Activated T-cell treated with anti-CD3 and anti-CD28 coated beads, Interleukin-2, amount 50 U/mL, for 48 hours (primary cell): ENCODE results near the gene MRPL42.
"Not testable (repeated sequence)": the region's sequence is repeated elsewhere in the genome, so short reads cannot be mapped to it uniquely, and the experiment has no call there.

Experiments
- DNase-seq, 2 experiments: peaks; one replicate each; pipeline ENCODE4 v3.0.0-alpha.2; 2020

The MRPL42 gene

DNA sequence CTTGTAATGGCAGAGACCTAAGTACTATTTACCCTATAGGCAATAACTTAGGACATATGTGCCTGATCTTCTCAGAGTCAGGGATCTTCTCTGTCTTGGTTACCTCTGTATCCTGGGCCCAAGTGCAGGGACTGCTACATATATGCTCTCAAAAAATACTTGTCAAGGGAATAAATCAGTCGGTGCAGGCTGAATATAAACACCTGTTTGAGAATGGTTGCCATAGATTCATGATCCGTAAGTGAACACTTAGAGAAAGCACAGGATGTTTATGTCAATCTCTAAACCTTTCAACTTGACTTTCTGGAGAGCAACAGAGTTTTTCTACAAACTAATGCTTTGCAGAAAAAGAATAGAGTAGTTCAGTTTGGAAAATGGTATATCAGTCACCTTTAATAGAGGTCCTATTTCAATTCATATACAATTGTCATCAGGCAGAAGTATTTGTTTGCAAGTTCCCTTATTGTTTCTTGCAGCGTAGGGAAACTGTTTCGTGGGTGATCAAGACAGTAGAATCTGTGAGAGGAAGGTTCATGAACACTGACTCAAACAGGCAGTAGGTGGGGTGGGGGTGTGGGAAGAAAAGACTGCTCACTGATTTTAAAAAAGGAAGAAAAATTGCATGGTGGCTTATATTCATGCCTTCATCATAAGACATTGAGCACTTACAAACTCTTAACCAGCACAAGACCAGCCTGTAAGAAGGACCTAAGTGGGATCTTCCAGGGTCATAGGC lies 19.6 kb upstream of the MRPL42 start:
- no peak for DNase-seq

DNA sequence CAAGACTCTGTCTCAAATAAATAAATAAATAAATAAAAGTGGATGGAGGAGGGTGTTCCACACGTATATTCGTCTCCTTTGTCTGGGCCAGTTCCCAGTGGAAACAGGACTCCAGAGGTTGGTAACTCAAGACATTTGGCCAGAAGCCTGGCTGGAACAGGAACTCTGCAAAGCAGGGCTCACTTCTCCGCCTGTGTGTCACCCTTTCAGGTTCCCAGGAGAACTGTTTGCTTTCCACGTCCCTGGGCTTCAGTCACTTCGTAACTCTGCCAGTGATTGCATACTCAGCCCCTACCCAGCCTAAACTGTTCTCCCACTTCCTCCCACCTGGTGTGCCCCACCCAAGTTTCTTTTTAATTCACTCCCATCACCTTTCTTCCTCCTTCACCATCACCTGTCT lies 18.5 kb upstream of the MRPL42 start:
- DNase-seq = no peak

DNA sequence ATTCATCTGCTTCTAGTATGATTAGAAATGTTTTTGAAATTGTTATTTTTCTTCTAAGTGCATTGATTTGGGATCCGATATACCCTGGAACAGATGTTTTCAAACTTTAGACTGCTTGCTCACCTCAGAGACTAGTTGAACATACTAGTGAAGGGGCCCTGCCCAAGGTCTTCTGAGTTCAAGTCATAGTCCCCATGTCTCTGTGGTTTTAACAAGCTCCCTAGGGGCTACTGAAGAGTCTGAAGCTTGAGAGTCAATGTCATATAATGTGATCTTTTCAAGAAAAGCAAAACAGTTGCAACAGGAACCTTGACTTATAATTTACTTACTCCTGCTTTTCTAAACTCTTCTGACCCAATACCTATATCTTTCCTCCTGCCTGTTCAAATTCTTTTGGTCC lies 18.0 kb upstream of the MRPL42 start:
- DNase-seq = no peak

DNA sequence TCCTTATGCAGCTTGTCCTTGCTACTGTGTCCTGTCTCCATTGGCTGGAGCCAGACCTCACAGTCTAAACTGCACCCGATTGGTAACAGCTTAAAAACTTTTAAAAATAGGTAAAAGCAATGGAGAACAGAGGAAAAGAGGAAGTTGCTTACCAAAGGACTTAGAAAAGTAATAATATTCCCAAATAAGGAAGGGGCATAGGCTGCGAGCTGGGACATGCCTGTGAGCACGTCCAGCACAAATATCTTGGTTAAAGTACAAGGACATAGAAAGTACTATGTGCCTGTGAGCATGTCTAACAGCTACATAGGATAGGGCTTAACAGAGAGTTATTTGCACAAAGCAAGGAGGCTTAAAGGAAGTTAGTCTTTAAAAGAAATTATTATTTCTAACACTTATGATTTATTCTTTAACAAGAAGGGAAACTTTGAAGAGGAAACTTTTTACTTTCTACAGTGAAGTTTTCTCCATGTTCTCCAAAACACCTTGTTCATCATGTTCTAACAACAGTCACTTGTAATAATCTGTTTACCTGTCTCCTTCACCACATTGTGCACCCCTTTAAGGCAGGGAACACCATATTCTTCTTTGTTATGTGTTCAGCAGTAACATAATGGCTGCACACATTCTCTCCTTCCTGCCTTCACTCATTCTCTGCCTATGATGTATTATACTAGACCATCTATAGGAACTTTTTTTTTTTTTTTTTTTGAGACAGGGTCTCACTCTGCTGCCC lies 15.7 kb upstream of the MRPL42 start:
- no peak for DNase-seq

DNA sequence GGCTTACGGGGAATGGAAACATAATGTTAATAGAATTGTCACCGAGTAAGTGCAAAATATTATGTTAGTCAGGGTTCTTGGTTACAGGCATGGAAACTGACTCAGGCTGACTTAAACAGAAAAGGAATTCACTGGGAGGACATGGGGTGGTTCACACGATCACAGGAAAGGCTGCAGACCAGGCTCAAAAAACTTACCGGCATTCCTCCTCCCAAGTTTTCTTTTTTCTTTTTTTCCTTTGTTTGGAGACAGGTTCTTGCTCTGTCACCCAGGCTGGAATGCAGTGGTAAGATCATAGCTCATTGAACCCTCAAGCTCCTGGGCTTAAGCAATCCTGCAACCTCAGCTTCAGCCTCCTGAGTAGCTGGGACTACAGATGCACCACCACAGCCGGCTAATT lies 13.7 kb upstream of the MRPL42 start:
- DNase-seq = no peak

DNA sequence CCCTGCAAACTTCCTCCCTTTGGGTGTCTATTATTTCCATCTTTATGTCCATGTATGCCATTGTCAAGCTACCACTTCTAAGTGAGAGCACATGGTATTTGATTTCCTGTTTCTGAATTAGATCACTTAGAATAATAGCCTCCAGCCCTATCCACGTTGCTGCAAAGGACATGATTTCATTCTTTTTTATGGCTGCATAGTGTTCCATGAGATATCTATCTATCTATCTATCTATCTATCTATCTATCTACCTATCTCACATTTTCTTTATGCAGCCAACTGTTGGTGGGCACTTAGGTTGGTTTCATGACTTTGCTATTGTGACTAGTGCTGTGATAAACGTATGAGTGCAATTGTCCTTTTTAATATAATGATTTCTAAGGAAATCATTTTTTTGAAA lies 11.2 kb upstream of the MRPL42 start:
- DNase-seq = no peak

DNA sequence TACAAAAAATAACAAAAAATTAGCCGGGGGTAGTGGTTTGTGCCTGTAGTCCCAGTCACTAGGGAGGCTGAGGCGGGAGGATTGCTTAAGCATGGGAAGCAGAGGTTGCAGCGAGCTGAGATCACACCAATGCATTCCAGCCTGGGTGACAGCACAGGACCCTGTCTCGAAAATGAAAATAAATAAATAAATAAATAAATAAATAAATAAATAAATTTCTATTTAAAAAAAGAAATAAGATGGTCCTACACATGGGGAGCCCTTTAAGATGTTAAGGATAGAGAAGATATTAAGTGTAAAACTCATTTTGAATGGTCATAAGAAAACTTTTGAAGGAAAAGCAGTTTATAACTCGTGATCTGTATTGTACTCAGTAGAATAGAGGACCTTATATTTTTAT lies 8.2 kb upstream of the MRPL42 start:
- no peak for DNase-seq

DNA sequence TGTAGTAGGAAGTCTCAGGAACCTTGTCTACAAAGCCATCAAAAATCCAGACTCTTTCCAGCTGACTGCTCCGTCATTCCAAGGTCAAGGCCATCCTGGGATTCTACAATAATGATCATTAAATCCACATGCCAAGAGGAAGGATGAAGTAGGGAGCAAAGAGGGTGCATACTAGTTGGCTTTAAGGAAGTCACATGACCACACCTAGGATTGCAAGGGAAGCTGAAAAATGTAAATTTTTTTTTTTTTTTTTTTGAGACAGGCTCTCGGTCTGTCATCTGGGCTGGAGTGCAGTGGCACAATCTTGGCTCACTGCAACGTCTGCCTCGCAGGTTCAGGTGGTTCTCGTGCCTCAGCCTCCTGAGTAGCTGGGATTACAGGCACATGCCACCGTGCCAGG lies 7.3 kb upstream of the MRPL42 start:
- no peak for DNase-seq

DNA sequence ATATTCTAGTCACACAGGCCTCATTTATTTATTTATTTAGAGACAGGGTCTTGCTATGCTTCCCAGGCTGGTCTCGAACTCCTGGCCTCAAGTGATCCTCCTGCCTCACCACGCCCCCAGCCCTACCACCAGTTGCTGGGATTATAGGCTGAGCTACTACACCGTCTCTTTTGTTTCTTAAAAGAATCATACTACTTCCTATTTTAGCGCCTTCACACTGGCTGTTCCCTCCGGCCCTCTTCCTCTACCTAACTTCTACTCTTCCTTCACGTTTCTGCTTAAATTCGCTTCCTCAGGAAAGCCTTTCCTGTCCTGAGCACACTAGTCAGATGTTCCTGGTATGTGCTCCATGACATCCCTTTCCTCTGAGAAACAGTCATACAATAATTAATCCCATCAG lies 6.4 kb upstream of the MRPL42 start:
- no peak for DNase-seq

DNA sequence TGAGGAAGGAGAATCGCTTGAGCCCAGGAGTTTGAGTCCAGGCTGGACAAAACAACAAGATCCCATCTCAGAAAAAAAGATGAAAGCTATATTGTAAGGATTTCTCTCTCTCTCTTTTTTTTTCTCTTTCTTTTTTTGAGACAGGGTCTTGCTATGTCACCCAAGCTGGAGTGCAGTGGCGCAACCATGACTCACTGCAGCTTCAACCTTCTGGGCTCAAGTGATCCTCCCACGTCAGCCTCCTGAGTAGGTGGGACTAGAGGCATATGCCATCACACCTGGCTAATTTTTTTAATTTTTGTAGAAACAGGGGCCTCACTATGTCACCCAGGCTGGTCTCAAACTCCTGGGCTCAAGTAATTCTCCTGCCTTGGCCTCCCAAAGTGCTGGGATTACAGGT lies 5.8 kb upstream of the MRPL42 start:
- no peak for DNase-seq

DNA sequence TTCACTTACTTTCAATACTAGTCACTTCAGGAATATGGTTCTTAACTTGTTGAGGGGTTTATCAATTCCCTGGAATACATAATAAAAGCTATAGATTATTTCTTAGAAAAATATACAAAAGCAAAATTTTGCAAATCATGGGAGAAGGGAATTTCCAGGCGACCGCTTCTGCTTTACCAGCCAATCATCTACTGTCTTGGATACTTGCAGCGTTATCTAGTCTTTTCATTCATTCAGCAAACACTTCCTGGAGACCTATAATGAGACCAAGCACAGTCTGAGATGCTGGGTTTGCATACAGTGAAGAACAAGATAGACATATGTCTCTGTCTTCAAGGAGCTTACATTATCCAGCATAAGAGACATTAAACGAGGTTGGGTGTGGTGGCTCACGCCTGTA lies 1.5 kb upstream of the MRPL42 start:
- DNase-seq = no peak

DNA sequence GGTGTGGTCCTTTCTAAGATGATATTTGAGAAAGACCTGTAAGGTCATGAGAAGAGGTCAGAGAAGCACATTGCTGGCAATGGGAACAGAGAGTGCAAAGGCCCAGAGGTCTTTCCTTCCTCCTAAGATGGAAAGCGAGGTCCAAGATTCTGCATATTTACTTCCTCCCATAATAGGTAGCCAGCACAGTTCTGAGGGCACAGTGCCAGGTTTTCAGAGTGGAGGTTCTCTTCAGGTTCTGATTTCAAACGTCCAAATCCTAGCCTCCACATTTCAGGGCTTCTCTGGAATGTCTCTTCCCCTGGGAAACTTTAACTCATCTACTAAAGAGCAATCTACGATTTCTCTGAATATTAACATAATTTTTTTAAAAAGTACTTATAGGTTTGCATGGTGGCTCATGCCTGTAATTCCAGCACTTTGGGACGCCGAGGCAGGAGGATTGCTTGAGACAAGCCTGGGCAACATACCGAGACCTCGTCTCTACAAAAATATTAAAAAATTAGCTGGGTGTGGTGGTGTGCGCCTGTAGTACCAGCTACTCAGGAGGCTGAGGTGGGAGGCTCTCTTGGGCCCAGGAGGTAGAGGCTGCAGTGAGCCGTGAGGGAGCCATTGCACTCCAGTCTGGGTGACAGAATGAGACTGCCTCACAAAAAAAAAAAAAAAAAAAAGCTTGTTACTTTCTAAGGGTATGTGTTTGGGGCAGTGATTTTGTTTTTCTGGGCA lies 526 bp upstream of the MRPL42 start:
- DNase-seq = no peak

DNA sequence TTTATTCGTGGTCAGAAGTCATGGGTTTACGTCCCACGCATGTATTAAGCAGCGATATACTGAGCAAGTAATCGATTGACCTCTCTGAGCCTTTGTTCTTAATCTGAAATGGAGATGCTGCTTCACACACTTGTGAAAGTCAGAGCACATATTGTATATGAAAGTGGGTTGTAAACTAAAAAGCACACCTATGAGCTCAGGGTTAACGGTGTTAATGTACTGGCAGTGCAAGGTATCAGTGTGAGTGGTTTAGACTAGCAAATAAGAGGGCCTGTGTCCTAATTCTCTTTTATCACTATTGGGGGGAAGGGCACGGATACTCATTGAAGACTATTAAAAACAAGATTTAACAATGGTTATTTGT lies 676 bp downstream of the MRPL42 start:
- no peak for DNase-seq

DNA sequence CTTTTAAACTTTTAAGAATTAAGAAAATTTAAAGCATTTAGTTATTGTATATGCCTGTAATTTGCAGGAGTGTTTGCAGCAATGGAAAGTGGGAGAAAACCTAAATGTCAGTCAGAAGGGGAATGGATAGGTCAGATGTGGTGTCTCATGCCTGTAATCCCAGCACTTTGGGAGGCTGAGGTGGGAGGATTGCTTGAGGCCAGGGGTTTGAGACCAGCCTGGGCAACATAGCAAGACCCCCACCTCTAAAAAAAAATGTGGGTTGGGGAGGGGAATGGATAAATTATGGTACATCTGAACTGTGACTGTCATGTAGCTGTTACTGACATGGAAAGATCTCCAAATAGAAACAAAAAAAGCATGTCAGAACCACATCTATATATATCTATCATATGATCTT lies 2.1 kb downstream of the MRPL42 start:
- no peak for DNase-seq

DNA sequence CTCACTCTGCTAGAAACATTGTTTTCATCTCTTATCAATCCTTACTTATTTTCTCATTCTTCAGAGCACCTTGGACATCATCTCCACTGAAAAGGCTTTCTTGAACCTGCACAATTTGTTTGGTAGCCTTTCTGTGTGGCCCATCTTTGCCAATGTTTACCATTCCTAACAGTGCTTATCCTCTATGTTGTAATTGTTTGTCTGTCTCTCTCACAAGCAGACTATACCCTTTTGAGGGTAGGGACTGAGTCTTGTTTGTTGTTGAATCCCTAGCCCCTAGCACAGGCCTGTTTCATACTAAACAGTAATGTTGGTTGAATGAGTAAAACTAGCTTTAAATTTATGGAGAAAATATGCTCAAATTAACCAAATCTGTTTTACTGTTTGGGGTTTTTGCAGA lies 9.2 kb downstream of the MRPL42 start:
- no peak for DNase-seq

DNA sequence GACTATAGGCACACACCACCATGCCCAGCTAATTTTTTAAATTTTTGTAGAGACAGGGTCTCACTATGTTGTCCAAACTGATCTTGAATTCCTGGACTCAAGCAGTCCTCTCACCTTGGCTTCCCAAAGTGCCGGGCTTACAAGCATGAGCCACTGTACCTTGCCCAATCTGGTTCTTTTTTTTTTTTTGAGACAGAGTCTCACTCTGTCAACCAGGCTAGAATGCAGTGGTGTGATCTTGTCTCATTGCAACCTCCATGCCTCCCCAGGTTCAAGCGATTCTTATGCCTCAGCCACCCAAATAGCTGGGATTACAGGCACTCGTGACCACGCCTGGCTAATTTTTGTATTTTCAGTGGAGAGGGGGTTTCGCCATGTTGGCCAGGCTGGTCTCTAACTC lies 15.4 kb downstream of the MRPL42 start:
- no peak for DNase-seq

DNA sequence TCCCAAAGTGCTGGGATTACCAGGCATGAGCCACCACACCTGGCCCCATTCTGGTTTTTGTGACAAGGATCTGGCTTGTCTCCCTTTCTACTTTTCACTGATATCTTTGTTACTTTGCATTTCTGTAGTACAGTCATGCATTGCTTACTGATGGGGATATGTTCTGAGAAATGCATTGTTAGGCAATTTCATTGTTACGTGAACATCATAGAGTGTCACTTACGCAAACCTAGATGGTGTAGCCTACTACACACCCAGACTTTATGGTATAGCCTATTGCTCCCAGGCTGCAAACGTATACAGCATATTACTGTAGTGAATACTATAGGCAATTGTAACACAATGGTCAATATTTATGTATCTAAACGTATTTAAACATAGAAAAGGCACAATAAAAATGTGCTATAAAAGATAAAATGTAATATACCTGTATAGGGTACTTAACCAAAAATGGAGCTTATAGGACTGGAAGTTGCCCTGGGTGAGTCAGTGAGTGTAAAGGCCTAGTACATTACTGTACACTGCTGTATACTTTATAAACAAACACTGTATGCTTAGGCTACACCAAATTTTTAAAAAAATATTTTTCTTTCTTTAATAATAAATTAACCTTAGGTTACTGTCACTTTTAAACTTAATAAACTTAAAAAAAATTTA lies 16.0 kb downstream of the MRPL42 start:
- no peak for DNase-seq

DNA sequence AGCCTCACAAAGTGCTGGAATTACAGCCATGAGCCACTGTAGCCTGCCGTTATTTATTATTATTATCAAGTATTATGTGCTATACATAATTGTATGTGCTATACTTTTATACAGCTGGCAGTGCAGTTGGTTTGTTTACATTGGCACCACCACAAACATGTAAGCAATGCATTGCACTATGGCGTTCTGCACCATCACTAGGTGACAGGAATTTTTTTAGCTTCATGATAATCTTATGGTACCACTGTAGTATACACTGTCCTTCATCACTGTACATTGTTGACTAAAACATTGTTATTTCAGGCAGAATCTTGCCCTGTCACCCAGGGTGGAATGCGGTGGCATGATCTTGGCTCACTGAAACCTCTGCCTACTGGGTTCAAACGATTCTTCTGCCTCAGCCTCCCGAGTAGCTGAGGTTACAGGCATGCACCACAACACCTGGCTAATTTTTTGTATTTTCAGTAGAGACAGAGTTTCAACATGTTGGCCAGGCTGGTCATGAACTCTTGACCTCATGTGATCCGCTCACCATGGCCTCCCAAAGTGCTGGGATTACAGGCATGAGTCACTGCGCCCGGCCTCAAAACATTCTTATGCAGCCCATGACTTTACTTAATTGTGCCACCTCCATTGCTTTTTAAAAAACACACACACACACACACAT lies 17.1 kb downstream of the MRPL42 start:
- DNase-seq = no peak

DNA sequence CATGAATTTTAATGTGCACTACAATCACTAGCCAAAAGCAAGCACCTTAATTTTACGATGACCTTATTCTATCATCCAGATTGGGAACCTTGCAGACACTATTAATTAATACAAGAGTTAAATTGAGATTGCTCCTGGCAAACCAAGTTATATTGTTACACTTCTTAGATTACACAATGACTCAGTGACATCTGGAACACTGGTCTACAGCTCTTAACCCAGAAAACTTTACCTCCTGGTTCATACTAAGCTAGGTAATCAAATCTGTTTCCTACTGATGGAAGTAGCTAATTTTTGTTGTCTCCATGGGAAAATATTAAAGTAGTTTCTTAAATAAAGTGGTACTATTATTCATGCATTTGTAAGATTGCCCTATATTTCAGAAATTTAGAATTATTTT lies 25.5 kb downstream of the MRPL42 start:
- not testable (repeated sequence) for DNase-seq

DNA sequence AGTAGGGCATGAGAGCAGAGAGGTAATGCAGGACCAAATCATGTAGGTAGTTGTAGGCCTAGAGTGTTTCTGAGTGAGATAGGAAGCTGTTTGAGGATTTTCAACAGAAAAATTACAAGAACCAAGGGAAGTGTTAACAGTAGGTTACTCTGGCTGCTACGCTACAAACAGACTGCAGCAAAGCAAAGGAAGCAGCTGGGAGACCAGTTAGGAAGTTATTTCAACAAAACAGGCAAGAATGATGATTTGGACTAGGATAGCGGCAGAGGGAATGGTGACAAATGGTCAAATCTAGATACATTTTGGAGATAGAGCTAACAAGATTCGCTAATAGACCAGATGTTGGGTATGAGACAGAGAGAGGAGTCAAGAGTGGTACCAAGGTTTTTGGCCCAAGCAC lies 26.8 kb downstream of the MRPL42 start:
- DNase-seq = no peak

DNA sequence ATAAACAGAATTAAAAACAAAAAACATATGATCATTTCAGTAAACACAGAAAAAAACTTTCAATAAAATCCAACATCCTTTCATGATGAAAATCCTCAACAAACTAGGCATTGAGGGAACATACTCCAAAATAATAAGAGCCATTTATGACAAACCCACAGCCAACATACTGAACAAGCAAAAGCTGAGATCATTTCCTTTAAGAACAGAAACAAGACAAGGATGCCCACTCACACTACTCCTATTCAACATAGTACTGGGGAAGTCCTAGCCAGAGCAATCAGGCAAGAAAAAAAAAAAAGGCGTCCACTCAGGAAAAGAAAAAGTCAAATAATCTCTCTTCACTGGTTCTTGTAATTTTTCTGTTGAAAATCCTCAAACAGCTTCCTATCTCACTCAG lies 30.1 kb downstream of the MRPL42 start:
- no peak for DNase-seq

DNA sequence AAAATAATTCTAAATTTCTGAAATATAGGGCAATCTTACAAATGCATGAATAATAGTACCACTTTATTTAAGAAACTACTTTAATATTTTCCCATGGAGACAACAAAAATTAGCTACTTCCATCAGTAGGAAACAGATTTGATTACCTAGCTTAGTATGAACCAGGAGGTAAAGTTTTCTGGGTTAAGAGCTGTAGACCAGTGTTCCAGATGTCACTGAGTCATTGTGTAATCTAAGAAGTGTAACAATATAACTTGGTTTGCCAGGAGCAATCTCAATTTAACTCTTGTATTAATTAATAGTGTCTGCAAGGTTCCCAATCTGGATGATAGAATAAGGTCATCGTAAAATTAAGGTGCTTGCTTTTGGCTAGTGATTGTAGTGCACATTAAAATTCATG lies 31.5 kb downstream of the MRPL42 start:
- DNase-seq = not testable (repeated sequence)

DNA sequence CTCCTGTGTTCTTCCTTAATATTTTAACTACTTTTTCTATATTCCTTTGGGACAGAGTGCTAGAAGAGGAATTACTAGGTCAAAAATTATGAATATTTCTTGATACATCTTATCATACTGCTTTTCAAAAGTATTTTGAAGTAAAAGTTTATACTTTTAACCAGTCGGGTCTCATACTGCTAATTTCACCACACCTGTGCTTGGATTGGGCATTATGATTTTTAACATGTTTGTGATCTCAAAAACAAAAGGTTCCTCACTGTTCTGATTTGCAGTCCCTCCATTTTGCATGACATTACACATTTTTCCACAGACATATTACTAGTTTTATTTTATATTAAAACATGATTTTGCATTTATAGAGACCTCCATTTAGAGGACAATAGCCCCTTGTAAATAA lies 32.9 kb downstream of the MRPL42 start:
- no peak for DNase-seq
